Spleen (tissue), 11 donors: ENCODE measurements around the gene ATP11B. TPM values are rescaled to one million over a fixed set of nuclear protein-coding genes. Genes with fewer than 3 reads are reported as not detected.

Source experiments
- DNase-seq: peaks from one replicate; pipeline ENCODE4 v3.0.0-alpha.2; 2020
- H3K27ac ChIP-seq, 8 donors: fragments of 200-600 bp; sonication (generic) in 7 of 8; 1 replicate in 4 of 8; 2 replicates in 4 of 8; pipeline versions ENCODE4 v1.5.0 to v1.8.0; 2016 to 2021; ENCODE audit warnings: inconsistent platforms in 4 of 8, mild to moderate bottlenecking in 4 of 8, moderate library complexity in 1 of 8
- H3K27me3 ChIP-seq, 7 donors: fragments of 200-600 bp; sonication (generic) in 6 of 7; replicated peaks in 1 of 7; 1 replicate in 4 of 7; 2 replicates in 3 of 7; pipeline versions ENCODE4 v1.5.0 to v1.8.0; 2016 to 2021; ENCODE audit warnings: inconsistent platforms in 3 of 7, mild to moderate bottlenecking in 1 of 7
- H3K36me3 ChIP-seq, 6 donors: fragments of 200-600 bp; sonication (generic) in 5 of 6; 1 replicate in 4 of 6; 2 replicates in 2 of 6; pipeline versions ENCODE4 v1.5.0 to v1.8.0; 2016 to 2021; ENCODE audit warnings: inconsistent platforms in 2 of 6
- H3K4me1 ChIP-seq, 6 donors: fragments of 200-600 bp; sonication (generic) in 5 of 6; 1 replicate in 3 of 6; 2 replicates in 3 of 6; pipeline versions ENCODE4 v1.5.0 to v1.8.0; 2016 to 2021; ENCODE audit warnings: inconsistent platforms in 3 of 6
- H3K4me3 ChIP-seq, 8 donors: fragments of 200-600 bp; sonication (generic) in 7 of 8; 1 replicate in 4 of 8; 2 replicates in 4 of 8; pipeline versions ENCODE4 v1.5.0 to v1.8.0; 2016 to 2021; ENCODE audit warnings: inconsistent platforms in 4 of 8, mild to moderate bottlenecking in 4 of 8, moderate library complexity in 2 of 8
- H3K9me3 ChIP-seq, 8 donors: fragments of 200-600 bp; sonication (generic) in 7 of 8; 1 replicate in 4 of 8; 2 replicates in 4 of 8; pipeline versions ENCODE4 v1.5.0 to v1.8.0; 2016 to 2021; ENCODE audit warnings: inconsistent platforms in 4 of 8
- CTCF ChIP-seq, 11 experiments: fragments of 200-600 bp in 7 of 11; fragments of 450-650 bp in 4 of 11; sonication (generic) in 4 of 11; IDR thresholded peaks in 8 of 11; conservative IDR thresholded peaks in 3 of 11; 1 replicate in 7 of 11; 2 replicates in 4 of 11; pipeline versions ENCODE4 v1.4.0 to v1.8.0; 2016 to 2021; ENCODE audit warnings: antibody characterized with exemption in 11 of 11, inconsistent platforms in 4 of 11, mild to moderate bottlenecking in 1 of 11
- POLR2A ChIP-seq, 3 donors: fragments of 450-650 bp; IDR thresholded peaks; one replicate each; pipeline ENCODE4 v1.5.1; 2017; ENCODE audit warnings: antibody characterized with exemption in 3 of 3, mild to moderate bottlenecking in 1 of 3
- POLR2AphosphoS5 ChIP-seq, 3 donors: sonication (generic); formaldehyde crosslinking; IDR thresholded peaks; one replicate each; pipeline ENCODE4 v1.5.1; 2017; ENCODE audit warnings: antibody characterized with exemption in 3 of 3
- WGBS, 5 donors: extraction: QIAGEN DNeasy Blood & Tissue Kit in 3 of 5; methylation state at CpG; one replicate each; pipeline versions ENCODE4 v1.1.5 to v1.1.7; 2013 to 2018; 5-methylcytosine and 5-hydroxymethylcytosine counted together
- intact Hi-C: fragments of 100-400 bp; cut with DNase I; formaldehyde crosslinking; loops from one replicate; pipeline ENCODE4 v1.15.0; 2023; ENCODE audit warnings: low total_unique reads
- polyA plus RNA-seq, 3 donors: library from polyadenylated mRNA; stranded (reverse); fragments of 200-250 nt; gene quantifications; one replicate each; pipeline ENCODE4 v1.2.1, GENCODE V29; 2013
- total RNA-seq, 7 donors: library from RNA; depleted of rRNA in 3 of 7; stranded (reverse); fragments of >200 nt in 3 of 7; fragmentation: NEBNext Ultra II Directional in 4 of 7; extraction: Animal tissue kit (Norgen Biotek cat#: 25700) in 4 of 7; gene quantifications; one replicate each; pipeline versions ENCODE4 v1.1.0 to v1.2.1, GENCODE V29; 2016 to 2021
- donor health status: healthy with polysubstance abuse.
- donor health status: DM: no; HTN: no; CAD: no; lungs with moderate emphysema.
- donor health status: DM: no; HTN: no; CAD: no.
- donor health status: Bipolar disorder and iron deficiency.
- donor health status: healthy.
- donor health status: DM: no; HTN: no; CAD: no.
- donor health status: DM: yes; HTN: yes; CAD: no.

ATP11B gene
- total and polyA plus RNA-seq, 10 donors: 7.2 to 165 (median 90.3) TPM

- TF ChIP-seq POLR2A (IDR thresholded peaks at IDR 0.05) (no peak), CTCF (IDR thresholded peaks at IDR 0.05 in 8 of 11, conservative IDR thresholded peaks at IDR 0.05 in 3 of 11) (peak in 9 of 11 experiments; percentile 16 to 57 (median 35))
- Histone ChIP-seq H3K9me3 (no peaks in the 10 kb centered on the region), H3K36me3 (peaks cover 0 to 99% (median 50%) of the 10 kb centered on the region in 6 donors), H3K4me1 (no peaks in the 10 kb centered on the region), H3K4me3 (no peak overlapping the region), H3K27ac (no peak overlapping the region), H3K27me3 (no peaks in the 10 kb centered on the region)
- WGBS, 5 donors: 39 to 66% (median 45%) methylated on average over 3 of the region's 3 CpGs
- intact Hi-C loops: no loop called here
- DNase-seq: no peak
Measured at GRCh38 chr3:182837855-182838454, 44.7 kb downstream of the ATP11B start.

GRCh38 chr3:182843478-182843877 lies 50.2 kb downstream of the ATP11B start:
- Histone ChIP-seq H3K27me3 (no peaks in the 10 kb centered on the region), H3K4me3 (no peak overlapping the region), H3K9me3 (no peaks in the 10 kb centered on the region), H3K4me1 (no peaks in the 10 kb centered on the region), H3K36me3 (peaks cover 0 to 99% (median 60%) of the 10 kb centered on the region in 6 donors), H3K27ac (no peak overlapping the region)
- 95 to 100% (median 97%) methylated on average over 4 of the region's 4 CpGs for WGBS, 5 donors
- intact Hi-C loops: no loop called here
- no peak for DNase-seq
- TF ChIP-seq POLR2A (IDR thresholded peaks at IDR 0.05): no peak
- TF ChIP-seq CTCF (IDR thresholded peaks at IDR 0.05 in 8 of 11, conservative IDR thresholded peaks at IDR 0.05 in 3 of 11): no peak
- no peak for TF ChIP-seq POLR2AphosphoS5 (IDR thresholded peaks at IDR 0.05)

GRCh38 chr3:182848906-182849305 lies 55.6 kb downstream of the ATP11B start:
- Histone ChIP-seq H3K9me3 (no peaks in the 10 kb centered on the region), H3K4me1 (no peaks in the 10 kb centered on the region), H3K27ac (no peak overlapping the region), H3K36me3 (peaks cover 0 to 100% (median 69%) of the 10 kb centered on the region in 6 donors), H3K27me3 (no peaks in the 10 kb centered on the region), H3K4me3 (no peak overlapping the region)
- no peak for DNase-seq
- intact Hi-C loops: no loop called here
- no peak for TF ChIP-seq CTCF (IDR thresholded peaks at IDR 0.05 in 8 of 11, conservative IDR thresholded peaks at IDR 0.05 in 3 of 11)
- TF ChIP-seq POLR2AphosphoS5 (IDR thresholded peaks at IDR 0.05): no peak
- no peak for TF ChIP-seq POLR2A (IDR thresholded peaks at IDR 0.05)

GRCh38 chr3:182855076-182855475 lies 61.8 kb downstream of the ATP11B start:
- H3K27ac ChIP-seq: no peak overlapping the region
- no peak overlapping the region for H3K4me3 ChIP-seq
- DNase-seq: no peak
- no peaks in the 10 kb centered on the region for H3K4me1 ChIP-seq
- peaks cover 0 to 98% (median 39%) of the 10 kb centered on the region in 6 donors for H3K36me3 ChIP-seq
- intact Hi-C loops: no loop called here
- no peak for TF ChIP-seq POLR2AphosphoS5 (IDR thresholded peaks at IDR 0.05)
- TF ChIP-seq CTCF (IDR thresholded peaks at IDR 0.05 in 8 of 11, conservative IDR thresholded peaks at IDR 0.05 in 3 of 11): no peak
- no peak for TF ChIP-seq POLR2A (IDR thresholded peaks at IDR 0.05)
- H3K9me3 ChIP-seq: no peaks in the 10 kb centered on the region
- H3K27me3 ChIP-seq: no peaks in the 10 kb centered on the region
